NCI-H510A treated with DMSO at 0.1 percent for 48 hours (cell line): Measurements from ENCODE around the gene SLC34A3.
"Not testable (repeated sequence)": the region's sequence is repeated elsewhere in the genome, so short reads cannot be mapped to it uniquely, and the experiment has no call there.

Experiments used
- DNase-seq: peaks from one replicate; lab custom pipeline; 2025; lab: John Stamatoyannopoulos, UW

Gene SLC34A3

DNA sequence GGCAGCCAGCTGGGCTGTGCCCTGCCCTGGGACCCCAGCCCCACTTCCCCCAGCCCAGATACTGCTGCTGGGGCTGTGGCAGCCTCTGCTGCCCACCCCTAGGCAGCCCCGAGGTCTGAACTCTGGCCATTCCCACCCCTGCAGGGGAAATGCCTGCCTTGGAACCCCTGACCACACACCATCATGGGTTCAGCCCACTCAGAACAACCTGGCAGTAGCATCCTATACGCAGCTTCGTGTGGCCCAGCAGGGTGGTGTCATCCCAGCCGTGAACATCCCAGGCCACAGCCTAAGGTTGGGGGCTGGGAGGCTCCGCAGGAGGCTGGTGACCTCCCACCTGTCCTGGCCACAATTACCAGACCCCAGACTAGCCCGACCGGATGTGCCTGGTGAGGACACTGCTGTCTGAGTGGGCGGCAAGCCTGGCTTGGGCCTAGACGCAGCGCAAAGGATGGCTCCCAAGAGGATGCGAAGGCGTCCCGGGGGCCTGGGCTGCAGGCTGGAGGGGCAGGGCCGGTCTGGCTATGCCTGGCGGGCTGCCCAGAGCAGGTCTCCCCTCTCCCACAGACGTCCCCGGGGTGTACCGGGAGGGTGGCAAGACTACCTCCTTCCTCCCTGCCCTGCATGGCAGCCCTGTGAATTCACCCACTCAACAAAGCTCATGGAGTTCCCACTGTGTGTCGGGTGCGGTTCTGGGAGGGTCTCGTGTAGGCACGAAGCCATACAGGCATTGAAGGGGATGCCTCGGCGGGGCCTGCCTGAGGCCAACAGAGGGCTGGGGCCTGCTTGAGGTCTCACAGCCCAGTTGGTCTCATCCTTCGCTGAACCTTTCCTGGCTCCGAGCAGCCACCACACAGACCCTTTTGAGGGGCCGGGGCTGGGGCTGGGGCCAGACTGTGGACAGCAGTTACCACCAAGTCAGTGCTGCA lies 1.5 kb upstream of the SLC34A3 start:
- no peak for DNase-seq

DNA sequence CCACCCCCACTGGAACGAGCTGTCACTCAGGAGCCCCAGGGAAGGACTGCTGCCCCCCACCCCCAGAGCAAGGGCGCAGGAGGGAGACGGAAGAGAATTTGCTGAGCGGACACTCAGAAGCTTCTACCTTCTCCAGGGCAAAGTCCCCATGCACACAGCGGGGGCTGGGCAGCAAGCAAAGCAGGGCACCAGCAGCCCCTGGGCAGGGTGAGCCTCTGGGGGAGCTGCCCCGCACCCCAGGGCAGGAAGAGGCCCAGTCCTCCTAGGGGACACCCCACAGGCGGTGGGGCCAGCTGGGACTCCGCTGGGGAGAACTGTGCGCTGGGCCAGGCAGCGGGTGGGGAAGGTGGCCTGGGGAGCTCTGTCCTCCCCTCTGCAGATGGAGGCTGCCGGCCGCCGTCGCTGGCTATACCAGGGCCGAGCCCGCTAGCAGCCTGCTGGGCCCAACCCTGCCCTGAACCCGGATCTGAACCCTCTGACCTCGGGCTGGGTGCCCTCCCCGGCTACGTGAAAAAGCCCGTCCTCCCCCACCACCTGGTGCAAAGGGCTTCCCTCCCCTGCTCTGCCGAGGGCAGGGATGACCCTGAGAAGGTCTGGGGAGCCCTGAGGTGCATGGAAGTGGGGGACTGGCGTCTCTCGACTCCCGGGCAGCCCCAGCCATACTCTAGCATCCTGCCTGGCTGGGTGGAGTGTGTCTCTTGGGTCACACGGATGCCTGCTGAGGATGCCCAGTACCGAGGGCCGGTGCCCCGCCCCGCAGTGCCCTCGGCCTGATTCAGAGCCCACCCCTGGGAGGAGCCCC lies 597 bp upstream of the SLC34A3 start:
- DNase-seq: no peak

DNA sequence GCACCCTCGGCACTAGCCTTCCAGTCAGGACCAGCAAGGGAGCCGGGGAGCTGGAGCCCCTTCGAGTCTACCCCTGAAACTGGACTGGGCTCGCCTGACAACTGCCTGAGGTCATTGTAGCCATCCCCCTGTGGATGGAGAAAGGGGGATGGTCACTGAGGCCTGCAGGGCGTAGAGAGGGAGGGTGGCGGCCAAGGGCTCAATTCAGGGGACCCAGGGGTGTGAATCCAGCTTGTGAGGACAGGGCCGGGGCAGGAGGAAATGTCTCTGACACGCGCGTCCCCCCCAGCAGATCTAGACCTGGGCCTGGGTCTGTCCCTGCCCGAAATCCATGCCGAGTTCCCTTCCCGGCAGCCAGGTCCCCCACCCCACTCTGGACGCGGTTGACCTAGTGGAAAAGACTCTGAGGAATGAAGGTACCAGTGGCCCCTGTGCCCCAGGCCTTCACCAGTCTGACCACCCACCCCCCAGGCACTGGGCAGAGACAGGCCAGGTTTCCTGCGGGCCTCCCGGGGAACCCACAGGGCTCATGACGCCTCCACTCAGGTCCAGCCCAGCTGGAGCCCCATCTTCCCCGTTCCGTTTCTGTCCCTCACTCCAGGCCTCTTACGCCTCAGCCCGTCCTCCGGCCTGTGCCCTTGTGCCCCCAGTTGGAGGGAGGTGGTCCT lies 805 bp downstream of the SLC34A3 start:
- DNase-seq: no peak

DNA sequence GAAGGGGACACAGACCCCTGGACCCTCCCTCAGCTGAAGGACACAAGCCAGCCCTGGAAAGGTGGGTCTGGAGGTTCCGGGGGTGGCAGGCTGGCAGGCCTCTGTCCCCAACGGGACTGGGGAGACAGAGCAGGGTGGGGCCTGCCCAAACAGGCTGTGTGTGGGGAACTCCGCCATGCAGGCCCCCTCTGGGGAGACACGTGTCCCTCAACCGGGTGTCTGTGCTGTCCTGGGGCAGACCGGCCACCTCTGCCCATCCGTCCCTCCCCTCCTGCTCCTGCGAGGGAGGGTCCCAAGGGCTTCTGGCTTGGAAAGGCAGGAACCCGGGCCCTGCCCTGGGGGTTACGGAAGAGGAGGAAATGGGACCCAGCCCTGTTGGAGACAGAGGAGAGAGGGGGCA lies 1.4 kb downstream of the SLC34A3 start:
- no peak for DNase-seq

DNA sequence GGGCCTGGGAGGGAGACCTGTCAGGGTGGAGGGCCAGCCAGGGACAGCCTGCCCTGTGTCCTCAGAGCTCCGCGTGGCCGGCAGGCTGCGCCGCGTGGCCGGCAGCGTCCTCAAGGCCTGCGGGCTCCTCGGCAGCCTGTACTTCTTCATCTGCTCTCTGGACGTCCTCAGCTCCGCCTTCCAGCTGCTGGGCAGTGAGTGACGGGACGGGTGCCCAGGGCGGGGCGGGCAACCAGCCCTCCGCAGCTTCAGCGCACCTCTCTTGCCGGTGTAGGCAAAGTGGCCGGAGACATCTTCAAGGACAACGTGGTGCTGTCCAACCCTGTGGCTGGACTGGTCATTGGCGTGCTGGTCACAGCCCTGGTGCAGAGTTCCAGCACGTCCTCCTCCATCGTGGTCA lies 1.8 kb downstream of the SLC34A3 start:
- DNase-seq: no peak

DNA sequence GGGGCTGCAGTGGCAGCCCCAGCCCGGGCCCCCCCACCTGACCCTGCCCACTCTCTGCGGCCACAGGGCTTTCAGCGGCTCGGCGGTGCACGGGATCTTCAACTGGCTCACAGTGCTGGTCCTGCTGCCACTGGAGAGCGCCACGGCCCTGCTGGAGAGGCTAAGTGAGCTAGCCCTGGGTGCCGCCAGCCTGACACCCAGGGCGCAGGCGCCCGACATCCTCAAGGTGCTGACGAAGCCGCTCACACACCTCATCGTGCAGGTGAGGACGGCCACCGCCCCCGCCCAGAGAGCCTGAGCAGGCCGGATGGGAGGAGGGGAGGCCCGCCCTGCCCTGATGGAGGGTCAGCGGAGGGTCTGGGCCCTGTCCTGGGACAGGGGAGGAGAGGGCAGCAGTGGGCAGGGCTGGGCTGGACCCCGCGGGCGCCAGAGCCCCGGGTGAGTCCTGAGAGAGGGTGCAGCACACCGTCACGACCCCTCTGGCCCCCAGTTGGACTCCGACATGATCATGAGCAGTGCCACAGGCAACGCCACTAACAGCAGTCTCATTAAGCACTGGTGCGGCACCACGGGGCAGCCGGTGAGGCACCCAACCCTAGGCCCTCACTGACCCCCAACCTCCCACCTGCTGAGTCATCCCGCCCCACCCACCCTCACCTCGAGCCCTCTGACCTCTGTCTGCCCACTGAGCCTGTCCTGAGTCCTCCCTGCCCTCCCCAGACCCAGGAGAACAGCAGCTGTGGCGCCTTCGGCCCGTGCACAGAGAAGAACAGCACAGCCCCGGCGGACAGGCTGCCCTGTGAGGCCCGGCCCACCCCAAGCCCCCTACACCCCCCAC lies 2.7 kb downstream of the SLC34A3 start:
- DNase-seq: peak; percentile 31

DNA sequence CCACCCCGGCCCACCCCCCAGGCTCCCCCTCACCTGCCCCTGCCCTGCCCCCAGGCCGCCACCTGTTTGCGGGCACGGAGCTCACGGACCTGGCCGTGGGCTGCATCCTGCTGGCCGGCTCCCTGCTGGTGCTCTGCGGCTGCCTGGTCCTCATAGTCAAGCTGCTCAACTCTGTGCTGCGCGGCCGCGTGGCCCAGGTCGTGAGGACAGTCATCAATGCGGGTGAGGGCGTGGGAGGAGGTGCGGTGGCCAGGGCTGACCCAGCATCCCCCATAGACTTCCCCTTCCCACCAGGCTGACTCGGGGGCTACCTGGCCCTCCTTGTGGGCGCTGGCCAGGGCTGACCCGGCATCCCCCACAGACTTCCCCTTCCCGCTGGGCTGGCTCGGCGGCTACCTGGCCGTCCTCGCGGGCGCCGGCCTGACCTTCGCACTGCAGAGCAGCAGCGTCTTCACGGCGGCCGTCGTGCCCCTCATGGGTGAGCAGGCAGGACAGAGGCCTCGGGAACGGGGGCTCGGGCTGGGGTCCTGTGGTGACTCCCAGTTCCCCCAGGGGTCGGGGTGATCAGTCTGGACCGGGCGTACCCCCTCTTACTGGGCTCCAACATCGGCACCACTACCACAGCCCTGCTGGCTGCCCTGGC lies 3.5 kb downstream of the SLC34A3 start:
- DNase-seq: no peak

DNA sequence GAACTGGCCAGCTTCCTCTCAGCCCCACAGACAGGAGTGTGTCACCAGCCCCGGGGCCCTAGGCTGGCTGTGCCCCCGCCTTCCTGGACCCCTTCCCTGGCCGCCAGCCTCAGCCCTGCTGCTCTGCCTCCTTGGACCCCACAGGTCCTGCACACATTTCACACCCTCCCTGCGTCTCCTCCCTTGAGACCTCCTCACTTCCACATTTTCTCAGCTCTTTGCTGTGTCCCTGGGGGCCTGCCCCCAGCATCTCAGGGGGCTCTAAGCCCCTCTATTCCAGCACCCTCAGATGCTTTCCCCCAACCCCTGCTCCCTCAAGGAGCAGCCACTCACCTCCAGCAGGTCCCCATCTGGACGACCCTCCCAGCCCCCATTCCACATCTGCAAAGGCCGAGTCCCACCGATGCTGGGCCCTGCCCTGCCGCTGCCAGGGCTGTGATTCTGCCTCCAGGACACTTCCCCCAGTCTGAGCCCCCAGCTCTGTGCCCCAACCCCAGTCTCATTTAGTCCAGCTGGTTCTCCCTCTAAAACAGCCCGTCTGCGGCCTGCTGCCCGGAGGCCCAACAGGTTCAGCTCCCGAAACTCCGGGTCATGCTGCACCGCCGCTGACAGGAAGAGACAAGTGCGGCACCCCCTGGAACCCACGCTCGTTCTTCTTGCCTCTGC lies 4.2 kb downstream of the SLC34A3 start:
- DNase-seq: no peak

DNA sequence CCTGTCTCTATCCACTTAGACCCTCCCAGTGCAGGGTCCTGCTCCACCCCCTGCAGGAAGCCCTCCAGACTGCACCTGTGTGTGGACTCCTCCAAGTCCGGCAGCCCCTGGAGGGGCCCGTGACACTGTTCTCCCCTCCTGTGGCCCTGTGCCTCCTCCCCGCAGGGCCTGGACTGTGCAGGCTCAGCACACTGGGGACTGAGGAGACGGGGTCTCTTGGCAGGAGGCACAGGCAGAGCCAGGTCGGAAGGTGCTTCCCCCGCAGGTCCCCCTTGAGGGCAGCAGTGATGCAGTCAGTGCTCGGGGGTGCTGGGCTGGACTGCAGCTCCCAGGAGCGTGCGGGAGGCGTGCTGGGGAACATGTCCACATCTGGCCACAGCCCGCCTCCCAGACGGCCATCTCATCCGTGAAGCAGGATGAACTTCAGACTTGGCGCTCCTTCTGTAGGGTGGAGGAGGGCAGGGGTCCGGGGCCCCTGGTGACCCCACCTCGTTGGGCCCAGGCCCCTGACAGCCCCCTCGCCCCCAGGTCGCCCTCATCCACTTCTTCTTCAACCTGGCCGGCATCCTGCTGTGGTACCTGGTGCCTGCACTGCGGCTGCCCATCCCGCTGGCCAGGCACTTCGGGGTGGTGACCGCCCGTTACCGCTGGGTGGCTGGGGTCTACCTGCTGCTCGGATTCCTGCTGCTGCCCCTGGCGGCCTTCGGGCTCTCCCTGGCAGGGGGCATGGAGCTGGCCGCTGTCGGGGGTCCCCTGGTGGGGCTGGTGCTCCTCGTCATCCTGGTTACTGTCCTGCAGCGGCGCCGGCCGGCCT lies 4.9 kb downstream of the SLC34A3 start:
- no peak for DNase-seq

DNA sequence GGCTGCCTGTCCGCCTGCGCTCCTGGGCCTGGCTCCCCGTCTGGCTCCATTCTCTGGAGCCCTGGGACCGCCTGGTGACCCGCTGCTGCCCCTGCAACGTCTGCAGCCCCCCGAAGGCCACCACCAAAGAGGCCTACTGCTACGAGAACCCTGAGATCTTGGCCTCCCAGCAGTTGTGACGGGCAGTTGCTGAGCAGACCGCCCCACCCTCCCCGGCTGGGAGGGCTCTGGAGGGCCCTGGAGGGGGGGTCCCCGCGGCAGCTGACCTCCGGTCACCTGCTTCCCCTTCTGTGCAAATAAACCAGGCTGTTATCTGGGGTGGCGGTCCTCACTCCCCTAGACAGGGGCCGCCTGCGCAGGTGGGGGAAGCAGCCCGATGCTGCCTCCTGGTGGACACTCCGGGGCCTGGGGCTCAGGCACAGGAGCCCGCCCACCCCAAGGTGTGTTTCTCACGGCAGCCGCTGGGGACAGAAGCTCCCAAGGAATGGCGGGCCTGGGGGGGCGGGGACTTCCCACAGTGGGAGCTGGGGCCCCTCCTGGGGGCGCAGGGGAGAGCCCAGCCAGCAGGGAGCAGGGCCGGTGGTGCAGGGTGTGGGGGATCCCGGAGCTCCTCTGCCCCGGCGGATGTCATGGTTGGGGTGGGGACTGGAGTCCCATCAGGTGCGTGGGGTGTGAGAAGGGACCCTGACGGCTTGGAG lies 5.7 kb downstream of the SLC34A3 start:
- DNase-seq: peak; percentile 72

DNA sequence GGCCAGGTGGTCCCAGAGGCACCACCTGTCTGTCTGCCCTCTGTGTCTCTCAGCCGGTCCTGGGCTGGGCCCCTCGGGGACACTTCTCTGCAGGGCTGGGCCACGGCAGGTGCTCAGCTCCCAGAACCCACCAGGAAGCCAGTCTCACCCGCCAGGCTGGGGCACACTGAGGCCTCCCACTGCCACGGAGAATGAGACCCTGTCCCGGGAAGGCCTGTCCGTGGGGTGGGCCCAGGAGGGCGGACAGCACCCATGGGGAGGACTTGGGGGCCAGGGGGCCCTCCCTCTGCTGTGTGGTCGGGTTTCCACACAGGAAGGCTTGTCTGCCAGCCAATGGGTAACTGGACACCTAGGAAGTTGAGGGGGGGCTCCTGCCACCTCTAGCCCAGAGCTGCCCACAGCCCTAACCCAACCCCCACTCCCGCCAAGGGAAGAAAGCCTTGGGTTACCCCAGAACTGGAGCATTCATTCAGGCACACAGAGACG lies 6.3 kb downstream of the SLC34A3 start:
- DNase-seq: no peak

DNA sequence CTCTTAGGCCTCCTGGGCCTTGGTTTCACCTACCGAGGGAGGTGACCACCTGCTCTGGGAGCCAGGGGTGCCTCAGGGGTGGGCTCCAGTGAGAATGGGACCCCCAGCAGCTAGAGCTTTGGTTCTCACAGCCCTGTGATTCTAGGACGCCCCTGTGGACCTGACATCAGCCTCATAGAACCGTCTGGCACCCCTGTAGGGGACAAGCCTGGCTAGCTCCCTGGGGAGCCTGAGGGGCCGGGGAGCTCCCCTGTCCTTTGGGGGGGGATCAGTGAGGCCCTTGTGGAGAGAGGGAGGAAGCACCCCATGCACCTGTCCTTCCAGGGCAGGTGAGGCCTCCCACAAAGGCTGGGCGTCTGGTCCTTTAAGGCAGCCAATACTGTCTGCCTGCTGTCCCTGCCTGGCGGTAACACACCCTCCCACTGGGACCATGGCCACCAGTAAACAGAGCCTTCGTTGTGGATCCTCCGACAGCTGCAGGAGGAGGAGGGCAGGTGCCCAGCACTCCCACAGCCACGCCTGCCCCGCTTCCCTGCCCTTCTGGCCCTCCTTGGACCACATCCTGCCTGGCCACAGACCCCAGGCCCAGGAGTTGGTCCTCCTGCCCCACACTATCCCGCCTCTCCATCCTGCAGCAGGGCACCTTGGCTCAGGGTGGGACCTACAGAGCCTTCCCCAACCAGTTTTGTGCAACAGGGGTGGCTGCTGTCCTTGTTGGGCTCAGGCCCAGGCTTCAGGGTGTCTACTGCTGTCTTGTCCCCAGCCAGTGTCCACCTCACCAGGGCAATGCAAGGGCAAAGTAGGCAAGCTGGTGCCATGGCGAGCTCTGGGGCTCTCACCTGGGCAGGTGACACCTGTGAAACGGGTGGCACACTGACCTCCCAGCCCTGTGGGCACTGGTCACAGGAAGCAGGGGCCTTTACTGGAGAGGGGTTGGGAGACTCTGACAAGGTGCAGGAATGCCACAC lies 7.3 kb downstream of the SLC34A3 start:
- DNase-seq: peak; percentile 56

DNA sequence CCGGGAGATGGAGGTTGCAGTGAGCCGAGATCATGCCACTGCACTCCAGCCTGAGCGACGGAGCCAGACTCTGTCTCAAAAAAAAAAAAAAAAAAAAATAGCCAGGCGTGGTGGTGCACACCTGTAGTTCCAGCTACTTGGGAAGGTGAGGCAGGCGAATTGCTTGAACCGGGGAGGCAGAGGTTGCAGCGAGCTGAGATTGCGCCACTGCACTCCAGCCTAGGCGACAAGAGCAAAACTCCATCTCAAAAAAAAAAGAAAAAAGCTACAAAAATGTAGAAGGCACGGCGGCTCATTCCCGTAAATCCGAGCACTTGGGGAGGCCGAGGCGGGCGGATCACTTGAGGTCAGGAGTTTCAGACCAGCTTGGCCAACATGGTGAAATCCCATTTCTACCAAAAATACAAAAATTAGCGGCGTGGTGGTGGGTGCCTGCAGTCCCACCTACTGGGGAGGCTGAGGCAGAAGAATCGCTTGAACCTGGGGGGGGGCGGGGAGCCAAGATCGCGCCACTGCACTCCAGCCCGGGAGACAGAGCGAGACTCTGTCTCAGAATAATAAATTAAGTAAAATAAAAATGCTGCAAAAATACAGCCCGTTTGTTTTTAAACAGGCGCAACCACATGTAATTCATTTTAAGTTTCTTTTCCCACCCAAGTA lies 9.0 kb downstream of the SLC34A3 start:
- not testable (repeated sequence) for DNase-seq

DNA sequence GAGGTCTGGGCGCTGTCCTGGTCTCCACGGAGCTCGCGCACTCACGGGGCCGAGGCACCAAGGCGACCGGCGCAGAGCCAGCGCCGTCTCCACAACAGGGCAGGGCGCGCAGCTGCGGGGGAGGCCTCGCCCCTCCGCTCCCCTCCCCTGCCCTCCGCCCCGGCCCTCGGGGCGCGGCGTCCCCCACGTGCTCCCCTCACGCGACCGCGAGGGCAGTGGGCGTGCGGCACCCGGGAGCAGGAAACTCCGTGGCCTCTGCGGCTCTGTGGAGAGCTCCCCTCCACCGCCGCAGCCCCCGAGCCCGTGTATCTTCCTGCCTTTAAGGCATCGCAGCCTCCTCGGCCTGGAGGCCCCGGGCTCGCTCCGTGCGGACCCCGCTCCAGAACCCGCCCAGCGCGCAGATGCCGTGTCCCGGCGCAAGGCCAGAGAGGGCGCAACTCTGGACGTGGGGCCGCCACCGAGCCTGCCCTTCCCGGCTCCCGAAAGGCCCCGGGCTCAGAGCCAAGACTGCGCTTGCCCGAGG lies 9.7 kb downstream of the SLC34A3 start:
- peak; percentile 31 for DNase-seq

DNA sequence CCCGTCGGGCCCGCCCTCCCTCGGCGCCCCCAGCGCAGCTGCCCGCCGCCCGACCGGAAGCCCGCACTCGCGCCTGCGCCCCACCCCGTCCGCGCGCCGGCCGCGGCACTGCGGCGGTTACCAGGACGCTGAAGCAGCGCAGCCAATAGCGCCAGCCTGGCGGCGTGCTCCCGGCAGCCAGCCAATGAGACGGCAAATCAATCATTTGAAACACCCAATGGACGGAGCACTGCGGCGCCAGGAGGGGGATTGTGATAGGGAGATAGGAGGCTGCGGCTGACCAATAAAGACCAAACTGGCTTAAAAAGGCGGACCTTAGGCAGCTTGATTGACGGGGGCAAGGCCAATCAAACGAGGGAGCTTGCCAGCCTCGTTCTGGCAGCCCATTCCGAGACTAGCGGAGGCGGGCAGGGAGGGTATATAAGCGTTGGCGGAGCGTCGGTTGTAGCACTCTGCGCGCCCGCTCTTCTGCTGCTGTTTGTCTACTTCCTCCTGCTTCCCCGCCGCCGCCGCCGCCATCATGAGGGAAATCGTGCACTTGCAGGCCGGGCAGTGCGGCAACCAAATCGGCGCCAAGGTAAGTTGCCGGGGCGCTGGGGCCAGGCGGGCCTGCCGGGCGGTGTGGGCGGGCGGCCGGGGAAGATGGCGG lies 10.3 kb downstream of the SLC34A3 start, which contains the start of gene TUBB4B:
TSS of gene TUBB4B (plus strand) at position 447 of the 649 bp plus-strand sequence. CDS start at position 521, 74 bp downstream.
- peak; percentile 99 for DNase-seq
